T-helper 2 cell treated with Interferon-gamma antibody and Interleukin-4, amounts not matched to agents 100 ng/mL and 5 ng/mL, for 36 hours (primary cell): ENCODE measurements around the gene LPIN1. TPM values are rescaled to one million over a fixed set of nuclear protein-coding genes. Genes with fewer than 3 reads are reported as not detected.
"Not testable (repeated sequence)": the region's sequence is repeated elsewhere in the genome, so short reads cannot be mapped to it uniquely, and the experiment has no call there.

ENCODE experiments used
- intact Hi-C: fragments of 100-400 bp; cut with micrococcal nuclease; formaldehyde crosslinking; loops from one replicate; pipeline ENCODE4 v1.15.1; 2023
- total RNA-seq: library from RNA; stranded (reverse); gene quantifications from 2 replicates; pipeline ENCODE4 v1.2.3, GENCODE V29; 2022

The LPIN1 gene
- total RNA-seq, 1 donor from 2014 or later, result 62.1 TPM

DNA sequence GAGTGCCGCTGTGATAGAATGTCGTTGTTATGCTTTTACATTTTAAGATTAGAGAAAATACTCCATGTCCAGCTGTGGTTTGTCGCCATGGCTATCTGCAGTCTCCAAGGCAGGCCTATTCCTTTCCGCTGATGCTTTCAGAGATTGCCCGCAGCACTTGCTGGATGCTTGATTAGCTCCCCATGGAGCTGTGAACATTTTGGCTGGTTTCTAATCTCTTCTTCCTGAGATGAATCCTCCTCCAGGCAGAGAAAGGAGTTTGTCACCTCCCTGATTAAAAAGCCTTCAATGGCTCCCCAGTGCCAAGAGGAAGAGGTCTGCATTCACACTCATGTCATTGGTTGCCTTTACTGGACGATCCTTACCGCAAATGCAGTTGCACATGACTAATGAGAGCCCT is 32.6 kb upstream of the LPIN1 start:
- intact Hi-C loops, result no loop called here

GRCh38 chr2:11715987-11716652 is 30.3 kb upstream of the LPIN1 start:
- intact Hi-C loops, result no loop called here

DNA sequence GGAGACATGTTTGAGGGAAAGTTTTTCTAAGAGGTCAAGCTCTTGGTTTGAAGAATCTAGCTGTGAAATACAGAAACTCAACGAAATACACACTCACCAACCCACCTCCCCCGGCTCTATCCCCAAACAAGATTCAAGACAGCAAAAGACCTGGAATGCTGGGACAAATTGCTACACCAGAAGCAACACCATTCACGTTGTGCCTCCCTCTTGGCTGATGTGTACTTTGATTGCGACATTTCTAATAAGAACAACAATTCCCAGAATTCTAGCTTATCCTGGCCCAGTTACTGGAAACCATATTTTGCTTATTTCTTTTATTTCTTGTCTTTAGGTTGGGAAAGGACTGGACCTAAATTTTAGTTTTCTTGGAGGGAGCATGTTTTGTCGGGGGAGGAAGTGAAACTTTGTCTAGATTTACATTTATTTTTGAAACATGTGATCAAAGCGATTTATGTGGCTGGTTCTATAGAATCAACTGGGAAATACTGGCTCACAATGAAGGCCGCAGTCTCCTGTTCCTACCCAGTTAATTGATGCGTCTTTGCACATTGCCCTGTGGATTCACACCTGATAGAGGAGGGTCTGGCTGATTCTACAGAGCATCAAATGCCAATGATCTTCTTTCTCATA is 29.6 kb upstream of the LPIN1 start:
- intact Hi-C loops, result no loop called here

DNA sequence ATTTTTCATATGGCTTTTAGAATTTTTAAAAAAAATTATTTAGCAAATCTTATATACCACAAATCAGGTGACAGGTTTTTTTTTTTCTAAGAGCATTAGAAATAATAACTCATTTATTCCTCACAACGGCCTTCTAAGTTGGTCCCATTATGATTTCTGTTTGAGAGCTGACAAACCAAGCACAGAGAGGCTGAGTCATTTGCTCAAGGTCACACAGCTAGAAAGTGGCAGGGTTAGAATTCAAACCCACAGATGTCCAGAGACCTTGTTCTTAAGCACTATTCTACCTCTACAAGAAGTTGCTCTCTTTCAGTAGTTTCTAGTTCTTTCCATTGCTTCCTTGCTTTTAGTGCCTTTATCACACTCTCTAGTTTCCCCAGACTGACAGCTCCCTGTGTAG is 28.8 kb upstream of the LPIN1 start:
- intact Hi-C loops, result no loop called here

- intact Hi-C loops, result no loop called here
These were observed 27.8 kb upstream of the LPIN1 start for GRCh38 chr2:11718606-11719005.

DNA sequence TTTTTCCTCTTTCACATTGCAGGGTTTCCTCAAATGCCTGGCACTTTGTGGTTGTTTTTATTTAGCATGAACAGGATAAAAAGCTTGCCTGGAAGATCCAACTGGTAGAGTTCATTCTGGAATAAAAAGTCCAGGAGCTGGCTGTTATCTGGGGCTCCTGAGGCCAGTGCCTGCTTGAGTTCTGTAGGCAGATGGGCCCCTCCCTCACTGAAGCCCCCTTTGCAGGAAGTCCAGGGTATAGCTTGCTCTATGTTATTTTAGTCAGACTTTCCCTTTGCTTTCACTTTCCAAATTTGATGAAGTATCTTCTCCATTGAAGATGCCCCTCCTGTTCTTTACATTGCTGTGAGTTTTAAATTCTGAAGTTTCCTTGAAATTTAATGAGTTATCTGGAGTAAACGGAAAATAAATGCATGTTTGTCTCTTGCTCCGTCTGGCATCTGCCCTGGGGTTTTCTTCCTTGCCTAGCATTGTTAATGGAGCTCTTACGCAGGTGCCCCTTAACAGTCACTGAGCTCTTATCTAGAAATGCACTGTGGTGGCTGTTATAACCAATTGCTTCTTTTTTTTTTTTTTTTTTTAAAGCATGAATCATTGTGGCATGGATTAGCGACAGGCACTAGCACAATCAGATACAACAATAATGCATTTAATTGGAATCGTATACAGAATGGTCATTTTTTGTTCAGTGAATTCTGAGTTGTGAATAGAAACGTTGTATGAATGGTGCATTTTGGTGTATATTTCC is 27.0 kb upstream of the LPIN1 start:
- intact Hi-C loops, result no loop called here

GRCh38 chr2:11720752-11721151 is 25.7 kb upstream of the LPIN1 start:
- intact Hi-C loops, result no loop called here

DNA sequence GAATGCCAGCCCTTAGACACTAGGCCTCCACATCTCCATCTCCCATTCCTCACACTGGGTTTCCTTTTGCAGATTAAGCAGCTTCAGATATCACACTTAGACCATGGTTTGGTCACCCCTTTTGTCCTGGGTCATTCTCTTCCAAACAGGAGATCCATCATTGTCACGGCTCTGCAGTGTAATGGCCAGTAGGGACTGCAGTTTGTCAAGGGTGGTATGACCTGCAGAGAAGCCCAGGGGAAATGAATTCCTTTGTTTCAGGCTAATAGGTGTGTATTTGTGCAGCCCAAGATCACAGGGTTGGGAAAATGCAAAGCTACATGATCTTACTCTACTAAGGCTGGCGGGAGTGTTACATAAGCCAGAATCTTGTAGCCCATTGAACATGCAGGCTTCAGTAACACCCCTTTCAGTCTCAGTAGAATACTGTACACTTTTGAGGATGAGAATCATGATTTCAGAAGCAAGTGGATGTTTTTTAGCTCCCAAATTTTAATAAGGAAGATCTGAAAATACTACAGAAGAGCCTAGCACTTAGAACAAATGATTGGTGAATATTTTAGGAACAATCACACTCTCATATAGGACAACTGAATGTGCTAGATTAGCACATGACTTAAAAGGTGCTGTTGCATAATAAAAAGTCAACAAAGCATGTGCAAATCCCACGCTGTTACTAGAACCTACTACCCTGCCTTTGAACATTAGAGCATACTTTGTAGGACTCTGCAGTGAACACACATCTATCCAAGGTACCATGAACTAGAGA is 24.0 kb upstream of the LPIN1 start:
- intact Hi-C loops, result no loop called here

GRCh38 chr2:11723061-11723371 is 23.4 kb upstream of the LPIN1 start:
- intact Hi-C loops, result no loop called here

- intact Hi-C loops, result no loop called here
These were observed 22.3 kb upstream of the LPIN1 start for GRCh38 chr2:11724151-11724550.

DNA sequence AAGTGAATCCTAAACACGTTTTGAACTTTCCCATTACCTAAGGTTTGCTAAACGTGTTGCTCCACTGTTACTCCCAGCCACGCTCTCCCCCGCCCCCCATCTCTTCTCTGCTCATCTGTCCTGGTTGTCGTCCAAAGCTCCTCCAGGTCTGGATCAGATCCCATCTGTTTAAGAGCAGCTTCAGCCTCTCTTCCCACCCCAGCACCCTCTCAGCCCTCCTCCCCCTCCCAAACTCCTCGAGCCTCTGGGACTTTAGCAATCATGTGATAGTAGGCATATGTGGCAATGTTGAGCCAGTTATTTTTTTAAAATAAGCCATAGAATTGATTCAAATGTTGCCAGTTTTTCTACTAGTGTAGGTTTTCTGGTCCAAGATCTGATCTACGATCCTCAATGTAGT is 20.0 kb upstream of the LPIN1 start:
- intact Hi-C loops, result no loop called here

- intact Hi-C loops, result no loop called here
These were observed 16.8 kb upstream of the LPIN1 start for GRCh38 chr2:11729362-11730212.

DNA sequence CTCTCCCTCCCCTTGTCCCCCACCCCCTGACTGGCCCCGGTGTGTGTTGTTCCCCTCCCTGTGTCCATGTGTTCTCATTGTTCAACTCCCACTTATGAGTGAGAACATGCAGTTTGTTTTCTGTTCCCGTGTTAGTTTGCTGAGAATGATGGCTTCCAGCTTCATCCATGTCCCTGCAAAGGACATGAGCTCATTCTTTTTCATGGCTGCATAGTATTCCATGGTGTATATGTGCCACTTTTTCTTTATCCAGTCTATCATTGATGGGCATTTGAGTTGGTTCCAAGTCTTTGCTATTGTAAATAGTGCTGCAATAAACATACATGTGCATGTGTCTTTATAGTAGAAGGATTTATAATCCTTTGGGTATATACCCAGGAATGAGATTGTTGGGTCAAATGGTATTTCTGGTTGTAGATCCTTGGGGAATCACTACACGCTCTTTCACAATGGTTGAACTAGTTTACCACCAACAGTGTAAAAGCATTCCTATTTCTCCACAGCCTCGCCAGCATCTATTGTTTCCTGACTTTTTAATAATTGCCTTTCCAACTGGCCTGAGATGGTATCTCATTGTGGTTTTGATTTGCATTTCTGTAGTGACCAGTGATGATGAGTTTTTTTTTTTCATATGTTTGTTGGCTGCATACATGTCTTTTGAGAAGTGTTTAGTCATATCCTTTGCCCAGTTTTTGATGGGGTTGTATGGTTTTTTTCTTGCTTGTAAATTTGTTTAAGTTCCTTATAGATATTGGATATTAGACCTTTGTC is 15.0 kb upstream of the LPIN1 start:
- intact Hi-C loops, result not testable (repeated sequence)

- intact Hi-C loops, result no loop called here
These were observed 13.8 kb upstream of the LPIN1 start for GRCh38 chr2:11732587-11732986.

GRCh38 chr2:11737852-11738251 is 8.6 kb upstream of the LPIN1 start:
- intact Hi-C loops, result not testable (repeated sequence)

- intact Hi-C loops, result no loop called here
These were observed 7.6 kb upstream of the LPIN1 start for GRCh38 chr2:11738589-11739436.

DNA sequence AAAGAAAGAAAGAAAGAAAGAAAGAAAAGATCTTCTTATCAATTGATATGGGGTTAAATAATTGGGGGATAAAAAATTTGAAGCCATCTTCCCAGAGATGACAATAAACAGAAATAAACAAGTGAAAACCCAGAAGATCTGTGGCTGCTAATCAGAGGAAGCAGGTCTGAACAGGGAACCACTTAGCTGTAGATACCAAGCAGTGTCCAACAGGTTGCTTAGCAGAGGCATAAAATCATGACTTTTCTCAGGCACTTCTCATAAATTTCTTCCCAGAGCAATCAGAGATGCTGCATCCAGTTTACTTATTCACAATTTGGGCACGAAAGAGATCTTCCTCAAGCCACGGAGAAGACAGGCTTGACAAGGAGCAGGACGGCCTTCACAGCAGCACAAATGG is 5.7 kb upstream of the LPIN1 start:
- intact Hi-C loops, result no loop called here

- intact Hi-C loops, result no loop called here
These were observed 4.1 kb upstream of the LPIN1 start for GRCh38 chr2:11742317-11742701.

GRCh38 chr2:11742702-11743357 is 3.6 kb upstream of the LPIN1 start:
- intact Hi-C loops, result no loop called here
